Colonic mucosa (tissue), 4 donors: ENCODE data around the gene JMJD1C. TPM values are rescaled to one million over a fixed set of nuclear protein-coding genes. Genes with fewer than 3 reads are reported as not detected.

Experiments
- DNase-seq: peaks from one replicate; pipeline ENCODE4 v3.0.0-alpha.2; 2020
- H3K27ac ChIP-seq: fragments of 200-600 bp; one replicate; pipeline ENCODE4 v1.8.0; 2021
- H3K27me3 ChIP-seq: fragments of 200-600 bp; one replicate; pipeline ENCODE4 v1.8.0; 2021
- H3K36me3 ChIP-seq: fragments of 200-600 bp; one replicate; pipeline ENCODE4 v1.8.0; 2021
- H3K4me1 ChIP-seq: fragments of 200-600 bp; one replicate; pipeline ENCODE4 v1.8.0; 2021; ENCODE audit warnings: mild to moderate bottlenecking
- H3K4me3 ChIP-seq: fragments of 200-600 bp; one replicate; pipeline ENCODE4 v1.8.0; 2021
- H3K9ac ChIP-seq, 2 donors: one replicate each; pipeline ENCODE4 v1.7.0; 2013; ENCODE audit warnings: control low read depth in 2 of 2, low read depth in 2 of 2, low read length in 2 of 2
- H3K9me3 ChIP-seq: fragments of 200-600 bp; one replicate; pipeline ENCODE4 v1.8.0; 2021
- intact Hi-C: fragments of 100-400 bp; cut with DNase I; formaldehyde crosslinking; loops from one replicate; pipeline ENCODE4 v1.14.1; 2022
- total RNA-seq, 2 donors: library from RNA; stranded (reverse); fragmentation: NEBNext Ultra II Directional in 1 of 2; extraction: Animal tissue kit (Norgen Biotek cat#: 25700) in 1 of 2; gene quantifications; one replicate each; pipeline ENCODE4 v1.2.1, GENCODE V29; 2021
- TF ChIP-seq, protein P1 (sequence below): fragments of 200-600 bp; IDR thresholded peaks from one replicate; pipeline ENCODE4 v1.8.0; 2022; ENCODE audit warnings: antibody characterized with exemption, mild to moderate bottlenecking
- donor health status: healthy.
- donor health status: DM: no; HTN: no; CAD: no.
- donor health status: DM: no; HTN: no; CAD: no.

Gene JMJD1C
- total RNA-seq, 2 donors from 2014 or later = 37.7 to 72.2 TPM

DNA sequence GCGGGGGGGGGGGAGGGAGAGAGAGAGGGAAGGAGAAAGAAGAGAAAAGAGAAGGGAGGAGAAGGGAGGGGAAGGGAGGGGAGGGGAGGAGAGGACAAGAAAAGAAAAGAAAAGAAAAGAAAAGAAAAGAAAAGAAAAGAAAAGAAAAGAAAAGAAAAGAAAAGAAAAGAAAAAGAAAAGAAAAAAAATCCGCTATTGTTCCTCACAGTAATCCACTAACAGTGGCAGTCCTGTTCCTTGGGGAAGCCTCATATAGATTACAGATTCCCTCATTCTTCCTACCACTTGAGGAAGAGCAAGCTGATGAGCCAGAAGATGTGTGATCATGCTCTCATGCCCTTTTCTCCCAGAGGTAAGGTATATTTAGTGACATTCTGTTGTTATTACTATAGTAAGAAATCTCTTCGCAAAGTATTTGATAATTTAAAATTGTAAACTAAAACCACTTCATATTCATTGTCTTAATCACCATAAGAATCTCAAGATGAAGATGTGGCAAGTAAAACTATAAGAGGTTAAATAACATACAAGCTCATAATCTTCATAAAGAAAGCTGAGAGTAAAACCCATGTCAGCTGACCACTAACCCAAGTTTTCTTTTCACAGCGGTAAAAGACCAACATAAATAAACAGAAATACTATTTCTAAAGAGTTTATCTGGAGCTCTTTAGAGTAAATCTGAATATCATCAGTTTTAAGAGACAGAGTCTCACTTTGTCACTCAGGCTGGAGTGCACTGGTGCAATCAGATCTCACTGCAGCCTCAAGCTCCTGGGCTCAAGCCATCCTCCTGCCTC is 128.1 kb downstream of the JMJD1C start:
- Histone ChIP-seq H3K9ac (no peak overlapping the region), H3K4me3 (no peak overlapping the region), H3K36me3 (no peaks in the 10 kb centered on the region), H3K4me1 (no peaks in the 10 kb centered on the region), H3K9me3 (no peaks in the 10 kb centered on the region), H3K27me3 (no peaks in the 10 kb centered on the region), H3K27ac (no peak overlapping the region)
- intact Hi-C loops = no loop called here
- DNase-seq = no peak
- TF ChIP-seq, protein P1, sequence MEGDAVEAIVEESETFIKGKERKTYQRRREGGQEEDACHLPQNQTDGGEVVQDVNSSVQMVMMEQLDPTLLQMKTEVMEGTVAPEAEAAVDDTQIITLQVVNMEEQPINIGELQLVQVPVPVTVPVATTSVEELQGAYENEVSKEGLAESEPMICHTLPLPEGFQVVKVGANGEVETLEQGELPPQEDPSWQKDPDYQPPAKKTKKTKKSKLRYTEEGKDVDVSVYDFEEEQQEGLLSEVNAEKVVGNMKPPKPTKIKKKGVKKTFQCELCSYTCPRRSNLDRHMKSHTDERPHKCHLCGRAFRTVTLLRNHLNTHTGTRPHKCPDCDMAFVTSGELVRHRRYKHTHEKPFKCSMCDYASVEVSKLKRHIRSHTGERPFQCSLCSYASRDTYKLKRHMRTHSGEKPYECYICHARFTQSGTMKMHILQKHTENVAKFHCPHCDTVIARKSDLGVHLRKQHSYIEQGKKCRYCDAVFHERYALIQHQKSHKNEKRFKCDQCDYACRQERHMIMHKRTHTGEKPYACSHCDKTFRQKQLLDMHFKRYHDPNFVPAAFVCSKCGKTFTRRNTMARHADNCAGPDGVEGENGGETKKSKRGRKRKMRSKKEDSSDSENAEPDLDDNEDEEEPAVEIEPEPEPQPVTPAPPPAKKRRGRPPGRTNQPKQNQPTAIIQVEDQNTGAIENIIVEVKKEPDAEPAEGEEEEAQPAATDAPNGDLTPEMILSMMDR = no peak

DNA sequence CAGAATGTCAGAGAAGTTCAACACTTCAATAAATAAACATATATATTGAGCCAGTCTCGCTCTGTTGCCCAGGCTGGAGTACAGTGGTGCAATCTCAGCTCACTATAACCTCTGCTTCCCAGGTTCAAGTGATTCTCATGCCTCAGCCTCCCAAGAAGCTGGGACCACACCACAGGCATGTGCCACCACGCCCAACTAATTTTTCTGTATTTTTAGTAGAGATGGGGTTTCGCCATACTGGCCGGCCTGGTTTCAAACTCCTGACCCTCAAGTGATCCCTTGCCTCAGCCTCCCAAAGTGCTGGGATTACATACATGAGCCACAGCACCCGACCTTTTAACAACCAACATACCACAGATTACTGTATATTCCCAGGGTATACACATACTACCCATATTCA is 134.2 kb downstream of the JMJD1C start:
- no peaks in the 10 kb centered on the region for H3K9me3 ChIP-seq
- no peaks in the 10 kb centered on the region for H3K36me3 ChIP-seq
- no peak overlapping the region for H3K27ac ChIP-seq
- intact Hi-C loops = no loop called here
- TF ChIP-seq, protein P1 = no peak
- no peaks in the 10 kb centered on the region for H3K4me1 ChIP-seq
- no peak overlapping the region for H3K4me3 ChIP-seq
- no peak overlapping the region for H3K9ac ChIP-seq
- H3K27me3 ChIP-seq = no peaks in the 10 kb centered on the region
- DNase-seq = no peak

DNA sequence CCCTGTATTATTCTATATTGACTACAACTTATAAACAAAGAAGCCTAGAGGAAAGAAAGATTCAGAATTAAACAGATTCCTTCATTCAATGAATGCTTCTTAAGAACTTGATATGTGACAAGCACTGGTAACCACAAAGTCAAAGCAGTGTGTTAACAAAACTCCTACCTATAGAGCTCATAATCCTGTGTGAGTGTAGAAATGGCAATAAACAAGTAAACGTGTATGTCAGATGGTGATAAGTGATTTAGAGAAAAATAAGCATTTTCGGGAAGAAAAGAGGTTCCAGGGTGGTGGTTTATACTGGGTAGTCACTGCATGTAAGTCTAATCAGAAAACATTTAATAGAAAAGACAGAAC is 141.3 kb downstream of the JMJD1C start:
- TF ChIP-seq, protein P1 = no peak
- intact Hi-C loops = no loop called here
- H3K4me3 ChIP-seq = no peak overlapping the region
- H3K36me3 ChIP-seq = no peaks in the 10 kb centered on the region
- H3K4me1 ChIP-seq = no peaks in the 10 kb centered on the region
- no peaks in the 10 kb centered on the region for H3K9me3 ChIP-seq
- H3K27me3 ChIP-seq = no peaks in the 10 kb centered on the region
- H3K9ac ChIP-seq = no peak overlapping the region
- no peak overlapping the region for H3K27ac ChIP-seq
- no peak for DNase-seq

DNA sequence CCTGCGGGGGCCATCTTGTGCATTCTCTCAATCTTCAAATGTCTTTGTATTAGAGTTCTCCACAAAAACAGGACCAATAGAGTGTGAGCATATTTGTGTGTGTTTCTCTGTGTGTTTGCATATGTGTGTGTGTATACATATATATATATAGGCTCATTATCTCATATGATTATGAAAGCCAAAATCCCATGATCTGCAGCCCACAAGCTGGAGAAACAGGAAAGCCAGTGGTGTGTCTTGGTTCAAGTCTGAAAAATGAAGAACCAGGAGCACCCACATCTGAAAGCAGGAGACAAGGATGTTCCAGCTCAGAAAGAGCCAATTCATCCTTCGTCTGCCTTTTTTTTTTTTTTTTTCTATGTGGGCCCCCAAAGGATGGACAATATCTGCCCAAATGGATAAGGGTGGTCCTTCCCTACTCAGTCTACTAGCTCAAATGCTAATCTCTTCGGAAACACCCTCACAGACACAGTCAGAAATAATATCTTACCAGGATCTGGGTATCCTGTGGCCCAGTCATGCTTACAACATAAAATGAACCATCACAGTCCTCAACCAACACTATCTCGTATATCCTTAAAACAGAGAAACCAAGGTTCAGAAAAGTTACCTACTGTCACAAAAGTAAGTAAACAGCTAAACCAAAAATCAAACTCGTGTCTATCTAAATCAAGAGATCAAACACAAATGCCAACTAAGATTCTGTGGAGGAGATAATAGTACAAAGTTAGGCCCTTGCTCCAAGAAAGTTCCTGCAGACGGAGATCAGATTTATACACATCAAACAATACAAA is 141.9 kb downstream of the JMJD1C start:
- no peaks in the 10 kb centered on the region for H3K9me3 ChIP-seq

DNA sequence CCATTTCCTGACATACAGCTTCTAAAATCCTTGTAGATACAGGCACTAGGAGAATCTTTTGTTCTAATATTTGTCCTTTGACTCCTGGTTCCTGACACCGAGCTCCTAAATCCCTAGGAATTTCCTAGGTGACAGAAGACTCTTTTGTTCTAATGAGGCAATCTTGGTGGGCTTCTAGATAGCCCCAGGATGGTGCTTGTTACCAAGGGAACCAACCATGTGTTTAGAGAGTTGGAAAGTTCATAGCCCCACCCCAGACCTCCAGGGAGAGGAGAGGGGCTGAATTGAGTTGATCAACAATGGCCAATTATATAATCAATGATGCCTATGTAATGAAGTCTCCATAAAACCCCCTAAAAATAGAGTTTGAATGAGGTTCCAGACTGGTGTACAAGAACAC is 145.1 kb downstream of the JMJD1C start:
- intact Hi-C loops = no loop called here
- DNase-seq = no peak
- H3K9ac ChIP-seq = no peak overlapping the region
- H3K27ac ChIP-seq = no peak overlapping the region
- no peak overlapping the region for H3K4me3 ChIP-seq
- H3K36me3 ChIP-seq = no peaks in the 10 kb centered on the region
- TF ChIP-seq, protein P1 = no peak
- H3K4me1 ChIP-seq = no peaks in the 10 kb centered on the region
- no peaks in the 10 kb centered on the region for H3K27me3 ChIP-seq
- no peaks in the 10 kb centered on the region for H3K9me3 ChIP-seq

More for the DNA sequence above, 141.9 kb downstream of the JMJD1C start:
- TF ChIP-seq, protein P1 = no peak
- no peaks in the 10 kb centered on the region for H3K4me1 ChIP-seq
- H3K27me3 ChIP-seq = no peaks in the 10 kb centered on the region
- H3K4me3 ChIP-seq = no peak overlapping the region
- no peak for DNase-seq
- intact Hi-C loops = no loop called here
- H3K36me3 ChIP-seq = no peaks in the 10 kb centered on the region
- no peak overlapping the region for H3K27ac ChIP-seq
- H3K9ac ChIP-seq = no peak overlapping the region
